H1 (cell line): ENCODE data around the gene NABP1. TPM values are rescaled to one million over a fixed set of nuclear protein-coding genes. Genes with fewer than 3 reads are reported as not detected.

Source experiments
- CTCF ChIA-PET: fragments of 300-600 bp; sonication (Branson Sonifier 250); formaldehyde crosslinking; loops from one replicate; lab custom pipeline; 2021; ENCODE audit not compliant: partially characterized antibody; lab: Charles Lee
- POLR2A ChIA-PET: fragments of 300-600 bp; sonication (Branson Sonifier 250); formaldehyde crosslinking; loops from one replicate; lab custom pipeline; 2021; ENCODE audit warnings: inconsistent platforms; ENCODE audit not compliant: partially characterized antibody; lab: Charles Lee
- DNase-seq, 2 experiments: peaks; one replicate each; pipeline versions ENCODE4 v3.0.0 to v3.0.0-alpha.2; 2010 to 2022; ENCODE audit warnings: low spot score in 2 of 2, low read depth in 1 of 2, mixed read lengths in 1 of 2
- FAIRE-seq: peaks from 2 replicates; lab custom pipeline; 2011; peaks lifted over from hg19 to GRCh38; lab: Jason Lieb, UNC
- H2AFZ ChIP-seq: 2 replicates; pipeline ENCODE4 v1.8.1; 2012; ENCODE audit warnings: low read length, inconsistent platforms
- H2AK5ac ChIP-seq: 2 replicates; pipeline ENCODE4 v1.6.1; 2013; ENCODE audit warnings: low read depth, low read length
- H2BK120ac ChIP-seq: replicated peaks from 2 replicates; pipeline ENCODE3; 2013; ENCODE audit warnings: low read depth, low read length, inconsistent platforms
- H2BK12ac ChIP-seq: 2 replicates; pipeline ENCODE4 v1.6.1; 2013; ENCODE audit warnings: low read depth, low read length
- H2BK15ac ChIP-seq: 2 replicates; pipeline ENCODE4 v1.6.1; 2013; ENCODE audit warnings: low read length
- H2BK20ac ChIP-seq: 2 replicates; pipeline ENCODE4 v1.6.1; 2013; ENCODE audit warnings: low read length
- H2BK5ac ChIP-seq: 2 replicates; pipeline ENCODE4 v1.6.1; 2013; ENCODE audit warnings: low read depth, low read length
- H3K14ac ChIP-seq: 2 replicates; pipeline ENCODE4 v1.6.1; 2013; ENCODE audit warnings: inconsistent platforms; ENCODE audit not compliant: insufficient read length
- H3K18ac ChIP-seq: 2 replicates; pipeline ENCODE4 v1.6.1; 2013; ENCODE audit warnings: low read length; ENCODE audit errors: extremely low read depth
- H3K23ac ChIP-seq: 2 replicates; pipeline ENCODE4 v1.6.1; 2013; ENCODE audit warnings: inconsistent platforms; ENCODE audit not compliant: insufficient read length
- H3K23me2 ChIP-seq: 2 replicates; pipeline ENCODE4 v1.6.1; 2013; ENCODE audit warnings: low read depth, low read length
- H3K27ac ChIP-seq: 2 replicates; pipeline ENCODE4 v1.6.1; 2011; ENCODE audit warnings: low read depth, low read length, inconsistent platforms
- H3K27me3 ChIP-seq, 4 experiments: replicated peaks in 1 of 4; 1 replicate in 1 of 4; 2 replicates in 3 of 4; pipeline versions ENCODE4 v1.6.1 to v1.8.1; 2011 to 2013; ENCODE audit warnings: low read length in 3 of 4, mild to moderate bottlenecking in 3 of 4, inconsistent platforms in 2 of 4, mixed read lengths in 2 of 4, moderate library complexity in 1 of 4; ENCODE audit not compliant: control insufficient read depth in 3 of 4, insufficient read depth in 3 of 4; ENCODE audit errors: extremely low read depth in 1 of 4
- H3K36me3 ChIP-seq, 4 experiments: 2 replicates each; pipeline versions ENCODE4 v1.6.1 to v1.8.1; 2011 to 2013; ENCODE audit warnings: mild to moderate bottlenecking in 4 of 4, low read length in 3 of 4, moderate library complexity in 2 of 4, control low read depth in 1 of 4, inconsistent platforms in 1 of 4; ENCODE audit not compliant: insufficient read depth in 4 of 4, control insufficient read depth in 2 of 4
- H3K4ac ChIP-seq: replicated peaks from 2 replicates; pipeline ENCODE3; 2013; ENCODE audit warnings: low read length, low read depth, mixed read lengths, inconsistent platforms; ENCODE audit not compliant: insufficient read length
- H3K4me1 ChIP-seq, 4 experiments: replicated peaks in 1 of 4; 1 replicate in 1 of 4; 2 replicates in 3 of 4; pipeline versions ENCODE4 v1.6.1 to v1.8.1; 2011 to 2013; ENCODE audit warnings: low read length in 3 of 4, inconsistent platforms in 2 of 4, mixed read lengths in 1 of 4; ENCODE audit not compliant: insufficient read depth in 4 of 4, control insufficient read depth in 3 of 4
- H3K4me2 ChIP-seq, 2 experiments: 2 replicates each; pipeline versions ENCODE4 v1.6.1 to v1.8.1; 2011 to 2013; ENCODE audit warnings: low read depth in 2 of 2, low read length in 2 of 2, control low read depth in 1 of 2, inconsistent platforms in 1 of 2, mild to moderate bottlenecking in 1 of 2; ENCODE audit not compliant: insufficient read depth in 1 of 2
- H3K4me3 ChIP-seq, 4 experiments: fragments of 200-600, 300-600 bp in 1 of 4; sonication (generic), shearing (Covaris generic), sonication (Bioruptor Twin) in 1 of 4; 2 replicates each; pipeline versions ENCODE4 v1.5.1 to v1.8.1; 2011 to 2016; ENCODE audit warnings: low read length in 4 of 4, low read depth in 3 of 4, control low read depth in 2 of 4, inconsistent platforms in 2 of 4, mild to moderate bottlenecking in 2 of 4, mixed read lengths in 1 of 4, moderate library complexity in 1 of 4; ENCODE audit not compliant: insufficient read depth in 2 of 4; ENCODE audit errors: extremely low read depth in 1 of 4
- H3K56ac ChIP-seq: replicated peaks from 2 replicates; pipeline ENCODE3; 2013; ENCODE audit warnings: low read depth, mild to moderate bottlenecking, mixed read lengths, low read length, inconsistent platforms; ENCODE audit not compliant: insufficient read length
- H3K79me1 ChIP-seq: 2 replicates; pipeline ENCODE4 v1.6.1; 2013; ENCODE audit warnings: low read depth, low read length, control low read depth
- H3K79me2 ChIP-seq, 2 experiments: 2 replicates each; pipeline versions ENCODE4 v1.6.1 to v1.8.1; 2012 to 2013; ENCODE audit warnings: low read length in 2 of 2, mild to moderate bottlenecking in 2 of 2, inconsistent platforms in 1 of 2; ENCODE audit not compliant: insufficient read depth in 2 of 2, control insufficient read depth in 1 of 2
- H3K9ac ChIP-seq, 4 experiments: replicated peaks in 1 of 4; 1 replicate in 1 of 4; 2 replicates in 3 of 4; pipeline versions ENCODE4 v1.6.1 to v1.8.1; 2011 to 2013; ENCODE audit warnings: low read depth in 3 of 4, low read length in 3 of 4, control low read depth in 2 of 4, mild to moderate bottlenecking in 2 of 4, moderate library complexity in 2 of 4, inconsistent platforms in 1 of 4; ENCODE audit errors: extremely low read depth in 1 of 4
- H3K9me3 ChIP-seq, 2 experiments: 2 replicates each; pipeline versions ENCODE4 v1.6.1 to v1.8.1; 2012 to 2013; ENCODE audit warnings: mild to moderate bottlenecking in 2 of 2, moderate library complexity in 2 of 2, control low read depth in 1 of 2, inconsistent platforms in 1 of 2, low read depth in 1 of 2, low read length in 1 of 2, mixed read lengths in 1 of 2; ENCODE audit not compliant: insufficient read depth in 2 of 2
- H4K20me1 ChIP-seq, 2 experiments: replicated peaks in 1 of 2; 2 replicates each; pipeline versions ENCODE3 to v1.8.1; 2011 to 2013; ENCODE audit warnings: inconsistent platforms in 2 of 2, low read length in 2 of 2, mild to moderate bottlenecking in 1 of 2; ENCODE audit not compliant: insufficient read depth in 2 of 2, control insufficient read depth in 1 of 2
- H4K5ac ChIP-seq: 2 replicates; pipeline ENCODE4 v1.6.1; 2013; ENCODE audit warnings: low read length, low read depth, mixed read lengths, inconsistent platforms; ENCODE audit not compliant: insufficient read length
- H4K8ac ChIP-seq: 2 replicates; pipeline ENCODE4 v1.8.0; 2013; ENCODE audit warnings: mild to moderate bottlenecking, moderate library complexity, low read length, inconsistent platforms; ENCODE audit not compliant: insufficient read depth; ENCODE audit errors: extremely low read depth
- H4K91ac ChIP-seq: replicated peaks from 2 replicates; pipeline ENCODE3; 2013; ENCODE audit warnings: low read length, mixed read lengths, inconsistent platforms; ENCODE audit not compliant: insufficient read length
- BACH1 ChIP-seq: IDR thresholded peaks from 2 replicates; pipeline ENCODE4 v1.6.1; 2012; ENCODE audit warnings: low read length, improper control_type of control experiment
- GTF2F1 ChIP-seq: IDR thresholded peaks from 2 replicates; pipeline ENCODE4 v1.6.1; 2012; ENCODE audit warnings: low read depth, low read length, improper control_type of control experiment, borderline replicate concordance
- JUND ChIP-seq: IDR thresholded peaks from 2 replicates; pipeline ENCODE4 v1.6.1; 2011; ENCODE audit warnings: mild to moderate bottlenecking, improper control_type of control experiment, low read length
- MAFK ChIP-seq: IDR thresholded peaks from 2 replicates; pipeline ENCODE4 v1.6.1; 2012; ENCODE audit warnings: low read depth, mild to moderate bottlenecking, improper control_type of control experiment, low read length
- NANOG ChIP-seq: IDR thresholded peaks from 2 replicates; pipeline ENCODE4 v1.6.1; 2011; ENCODE audit warnings: low read length, low read depth, mild to moderate bottlenecking, inconsistent platforms; ENCODE audit not compliant: insufficient read depth, poor library complexity, severe bottlenecking
- POLR2AphosphoS5 ChIP-seq: IDR thresholded peaks from 2 replicates; pipeline ENCODE4 v1.6.1; 2011; ENCODE audit warnings: low read depth, low read length
- POU5F1 ChIP-seq: IDR thresholded peaks from 2 replicates; pipeline ENCODE4 v1.6.1; 2011; ENCODE audit warnings: low read depth, mild to moderate bottlenecking, low read length, moderate library complexity
- SAP30 ChIP-seq: fragments of 300-600 bp; sonication (generic); IDR thresholded peaks from 2 replicates; pipeline ENCODE4 v1.7.1; 2012; ENCODE audit warnings: low read length, moderate library complexity, mild to moderate bottlenecking, inconsistent platforms; ENCODE audit not compliant: insufficient read depth, insufficient replicate concordance
- SUZ12 ChIP-seq: fragments of 200-600 bp; sonication (generic); IDR thresholded peaks from 2 replicates; pipeline ENCODE4 v1.6.1; 2012; ENCODE audit warnings: mild to moderate bottlenecking, inconsistent platforms, low read length, moderate library complexity, mixed read lengths
- TAF1 ChIP-seq: IDR thresholded peaks from 2 replicates; pipeline ENCODE4 v1.6.1; 2011; ENCODE audit warnings: mild to moderate bottlenecking, low read depth, low read length
- TCF12 ChIP-seq: IDR thresholded peaks from 2 replicates; pipeline ENCODE4 v1.6.1; 2011; ENCODE audit warnings: low read depth, mild to moderate bottlenecking, low read length
- TEAD4 ChIP-seq: IDR thresholded peaks from 2 replicates; pipeline ENCODE4 v1.6.1; 2012; ENCODE audit warnings: low read depth, low read length, inconsistent platforms, mixed read lengths
- YY1 ChIP-seq: IDR thresholded peaks from 2 replicates; pipeline ENCODE4 v1.6.1; 2011; ENCODE audit warnings: low read depth, mild to moderate bottlenecking, low read length
- ZNF274 ChIP-seq: IDR thresholded peaks from 2 replicates; pipeline ENCODE4 v1.7.0; 2012; ENCODE audit warnings: low read length, borderline replicate concordance; ENCODE audit errors: extremely low read depth
- WGBS, 2 experiments: shearing (Covaris generic) in 1 of 2; methylation state at CpG; one replicate each; pipeline versions ENCODE4 v1.1.6 to v1.1.7; 2013 to 2015; ENCODE audit warnings: low lambda C conversion rate in 2 of 2, mixed read lengths in 2 of 2, inconsistent platforms in 1 of 2, low coverage in 1 of 2, missing lambda C conversion rate in 1 of 2; ENCODE audit not compliant: insufficient replicate concordance in 2 of 2, insufficient coverage in 1 of 2, insufficient read length in 1 of 2; ENCODE audit errors: extremely low coverage in 1 of 2, missing lambda C conversion rate in 1 of 2; 5-methylcytosine and 5-hydroxymethylcytosine counted together
- polyA plus RNA-seq, 7 experiments: library from polyadenylated mRNA; depleted of rRNA in 3 of 7; stranded (reverse) in 5 of 7; unstranded in 2 of 7; fragments of >200 nt in 5 of 7; fragments of 200-250 nt in 2 of 7; gene quantifications; 1 replicate in 5 of 7; 2 replicates in 1 of 7; 4 replicates in 1 of 7; pipeline versions ENCODE4 v1.2.1 to v1.2.3, GENCODE V29; 2011 to 2013; ENCODE audit warnings: missing spikeins in 2 of 7, mixed read lengths in 2 of 7
- total RNA-seq: library from RNA; stranded (reverse); fragmentation: NEBNext Ultra II Directional; extraction: Animal tissue kit (Norgen Biotek cat#: 25700); gene quantifications from 2 replicates; pipeline ENCODE4 v1.2.1, GENCODE V29; 2021
- TF ChIP-seq, protein P1 (sequence below): IDR thresholded peaks from 2 replicates; pipeline ENCODE4 v1.6.1; 2011; ENCODE audit warnings: low read depth, mild to moderate bottlenecking, low read length; ENCODE audit not compliant: insufficient read depth

Gene NABP1
- total and polyA plus RNA-seq, 2 of the 8 experiments (the other 6 are each of a cell fraction or from before 2014, with no cell fraction given) = 0.63 to 4.8 TPM

DNA sequence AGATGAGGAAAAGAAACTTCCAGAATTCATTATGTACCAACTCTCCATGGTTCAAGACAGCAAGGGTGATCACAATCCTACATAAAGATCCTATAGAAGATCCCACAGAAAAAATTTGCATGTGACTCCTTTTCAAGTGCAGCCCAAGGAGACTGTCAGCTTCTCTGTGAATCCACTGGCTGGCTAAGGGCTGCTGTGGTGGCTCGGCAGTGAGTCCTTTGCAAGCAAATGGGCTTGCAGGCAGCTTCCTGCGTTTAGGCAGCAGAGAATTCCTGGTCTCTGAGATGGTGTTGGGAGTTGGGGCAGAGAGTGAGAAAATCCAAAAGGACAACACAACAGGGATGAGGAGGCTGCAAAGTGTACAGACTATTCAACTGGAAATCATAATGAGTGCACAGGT is 43.4 kb downstream of the NABP1 start:
- no peak overlapping the region for H3K14ac ChIP-seq
- no peaks in the 10 kb centered on the region for H3K79me1 ChIP-seq
- H3K23ac ChIP-seq = no peak overlapping the region
- no peak overlapping the region for H2BK20ac ChIP-seq
- no peak overlapping the region for H3K56ac ChIP-seq
- H3K27me3 ChIP-seq = no peaks in the 10 kb centered on the region
- no peaks in the 10 kb centered on the region for H3K79me2 ChIP-seq
- FAIRE-seq (no peak), DNase-seq (no peak)
- no peak overlapping the region for H3K18ac ChIP-seq
- H3K4ac ChIP-seq = no peak overlapping the region
- CTCF ChIA-PET = interaction anchor here (0.5 to 2.0 kb wide), 5 partner anchors 8 to 152 kb away, joined by 3 to 6 read pairs (median 5); no protein-coding TSS in a partner anchor
- H3K4me2 ChIP-seq = peak overlapping the region in 1 of 2 experiments; percentile 33; a peak in 1 of 4 replicates
- no peak overlapping the region for H2BK15ac ChIP-seq
- H4K91ac ChIP-seq = no peak overlapping the region
- H2BK5ac ChIP-seq = no peak overlapping the region
- H3K27ac ChIP-seq = no peak overlapping the region
- no peak overlapping the region for H2AFZ ChIP-seq
- H3K4me1 ChIP-seq = peaks cover 0 to 5% (median 2%) of the 10 kb centered on the region in 4 experiments; a peak in 2 of 7 replicates
- WGBS, 2 experiments = 44% methylated on average over 2 of the region's 2 CpGs; no CpG with 5 or more reads in 1 of the 2 experiments
- H2BK120ac ChIP-seq = no peak overlapping the region
- H2AK5ac ChIP-seq = no peak overlapping the region
- no peak overlapping the region for H2BK12ac ChIP-seq
- POLR2A ChIA-PET = interaction anchor here (1.0 kb wide), 1 partner anchor 23 kb away, joined by 3 read pairs; no protein-coding TSS in a partner anchor
- no peaks in the 10 kb centered on the region for H3K36me3 ChIP-seq
- H4K5ac ChIP-seq = no peak overlapping the region
- no peaks in the 10 kb centered on the region; the same call in 1 of the 2 replicates for H3K23me2 ChIP-seq
- H3K9me3 ChIP-seq = no peaks in the 10 kb centered on the region
- H3K9ac ChIP-seq = no peak overlapping the region
- H4K20me1 ChIP-seq = no peaks in the 10 kb centered on the region
- H3K4me3 ChIP-seq = no peak overlapping the region
- H4K8ac ChIP-seq = no peak overlapping the region
- TF ChIP-seq TAF1 (no peak), ZNF274 (no peak), SAP30 (no peak), SUZ12 (no peak), TCF12 (no peak), GTF2F1 (no peak), NANOG (no peak), POU5F1 (no peak), JUND (no peak), POLR2AphosphoS5 (no peak), MAFK (no peak), TEAD4 (no peak), YY1 (no peak), BACH1 (no peak)
- TF ChIP-seq, protein P1, sequence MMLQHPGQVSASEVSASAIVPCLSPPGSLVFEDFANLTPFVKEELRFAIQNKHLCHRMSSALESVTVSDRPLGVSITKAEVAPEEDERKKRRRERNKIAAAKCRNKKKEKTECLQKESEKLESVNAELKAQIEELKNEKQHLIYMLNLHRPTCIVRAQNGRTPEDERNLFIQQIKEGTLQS = no peak
